Measurements from ENCODE around the gene SIGLEC5.

SIGLEC5 gene

DNA sequence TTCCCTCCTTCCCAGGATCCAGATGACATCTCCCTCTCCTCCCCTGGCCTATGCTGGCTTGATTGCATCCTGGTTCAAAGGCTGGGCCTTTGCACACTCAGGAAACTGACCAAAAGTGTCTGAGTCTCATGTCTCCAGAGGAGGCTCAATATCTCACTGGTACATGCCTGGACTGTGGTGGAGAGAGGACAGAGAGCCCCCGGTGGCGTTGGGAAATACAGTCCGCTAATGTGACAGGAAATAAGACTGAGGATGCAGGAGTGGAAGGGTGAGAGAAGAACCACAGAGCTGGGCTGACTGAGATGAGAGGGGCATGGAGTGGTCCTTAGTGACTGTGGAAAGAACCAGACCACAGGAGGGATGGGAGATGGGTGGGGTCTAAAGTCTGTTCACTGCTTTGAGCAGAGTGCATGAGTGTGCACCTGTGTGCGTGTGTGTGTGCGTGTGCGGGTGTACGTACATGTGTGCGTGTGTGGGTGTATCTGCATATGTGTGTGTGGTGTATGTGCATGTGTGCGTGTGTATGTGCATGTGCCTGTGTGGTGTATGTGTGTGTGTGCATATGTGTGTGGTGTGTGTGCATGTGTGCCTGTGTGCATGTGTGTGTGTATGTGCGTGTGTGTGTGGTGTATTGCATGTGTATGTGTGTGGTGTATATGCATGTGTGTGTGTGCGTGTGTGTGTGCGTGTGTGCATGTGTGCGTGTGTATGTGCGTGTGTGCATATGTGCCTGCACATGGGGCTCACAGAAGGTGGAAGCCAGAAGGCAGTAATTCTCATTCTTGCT lies 1.9 kb downstream of the SIGLEC5 start:
- in situ Hi-C loops (cut with MboI; ENCODE audit: low sequenced_read_pairs) = no loop called here

DNA sequence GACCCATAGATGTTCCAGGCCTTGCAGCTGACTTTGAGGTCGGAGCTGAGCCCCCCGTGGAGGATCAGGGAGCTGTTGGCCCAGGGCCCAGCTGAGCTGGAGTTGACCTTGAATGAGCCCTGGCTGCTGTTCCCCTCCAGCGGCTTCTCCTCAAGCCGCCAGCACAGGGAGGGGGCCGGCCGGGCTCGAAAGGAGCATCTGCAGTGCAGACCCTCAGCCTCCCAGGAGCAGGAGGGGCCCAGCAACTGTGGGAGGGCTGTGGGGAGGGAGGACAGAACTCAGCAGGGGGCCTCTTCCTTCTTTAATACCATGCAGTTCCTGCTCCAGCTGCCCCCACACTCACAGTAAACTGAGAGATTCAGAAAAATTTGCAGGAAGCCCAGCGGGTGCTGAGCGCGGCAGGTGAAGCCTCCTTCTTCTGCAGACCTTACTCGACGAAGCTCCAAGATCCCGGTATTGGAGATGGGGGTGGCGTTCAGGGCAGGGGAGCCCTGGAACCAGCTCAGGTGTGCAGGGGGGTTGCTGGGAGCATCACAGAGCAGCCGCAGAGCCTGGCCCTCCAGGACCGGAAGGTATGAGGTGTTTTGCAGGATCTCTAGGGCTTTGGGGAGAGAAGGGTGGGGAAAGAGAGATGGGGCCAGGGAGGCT lies 2.6 kb downstream of the SIGLEC5 start:
- in situ Hi-C loops (cut with MboI; ENCODE audit: low sequenced_read_pairs) = no loop called here

DNA sequence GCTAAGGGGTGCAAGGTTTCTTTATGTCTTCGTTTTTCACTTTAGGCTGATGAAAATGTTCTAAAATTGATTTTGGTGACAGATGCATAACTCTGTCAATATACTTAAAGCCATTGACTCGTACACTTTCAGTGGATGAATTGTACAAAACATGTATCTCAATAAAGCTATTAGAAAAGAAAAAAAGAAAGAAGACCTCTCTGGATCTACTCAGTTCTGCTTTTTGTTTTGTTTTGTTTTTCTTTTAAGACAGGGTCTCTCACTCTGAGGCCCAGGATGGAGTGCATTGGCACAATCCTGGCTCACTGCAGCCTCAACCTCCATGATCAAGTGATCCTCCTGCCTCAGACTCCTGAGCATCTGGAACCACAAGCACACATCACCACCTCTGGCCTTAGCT lies 3.5 kb downstream of the SIGLEC5 start:
- in situ Hi-C loops (cut with MboI; ENCODE audit: low sequenced_read_pairs) = no loop called here

DNA sequence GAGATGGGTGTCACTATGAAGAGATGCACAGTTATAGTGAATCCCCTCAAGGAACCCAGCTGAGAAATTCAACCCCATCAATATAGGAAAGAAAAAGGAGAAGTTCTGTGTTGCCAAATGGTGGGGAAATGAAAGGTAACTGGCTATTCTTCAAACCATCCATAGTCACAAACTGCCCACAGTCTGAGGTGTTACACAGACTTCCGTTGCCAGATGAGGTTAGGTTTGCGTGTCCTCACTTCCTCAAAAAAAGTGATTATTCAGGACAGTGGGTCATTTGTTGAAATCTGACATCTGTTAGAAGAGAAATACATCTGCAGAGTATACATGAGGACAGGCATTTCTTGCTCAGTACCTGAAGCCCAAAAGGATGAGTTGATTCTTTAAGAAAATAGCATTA lies 9.0 kb downstream of the SIGLEC5 start:
- in situ Hi-C loops (cut with MboI; ENCODE audit: low sequenced_read_pairs) = no loop called here

DNA sequence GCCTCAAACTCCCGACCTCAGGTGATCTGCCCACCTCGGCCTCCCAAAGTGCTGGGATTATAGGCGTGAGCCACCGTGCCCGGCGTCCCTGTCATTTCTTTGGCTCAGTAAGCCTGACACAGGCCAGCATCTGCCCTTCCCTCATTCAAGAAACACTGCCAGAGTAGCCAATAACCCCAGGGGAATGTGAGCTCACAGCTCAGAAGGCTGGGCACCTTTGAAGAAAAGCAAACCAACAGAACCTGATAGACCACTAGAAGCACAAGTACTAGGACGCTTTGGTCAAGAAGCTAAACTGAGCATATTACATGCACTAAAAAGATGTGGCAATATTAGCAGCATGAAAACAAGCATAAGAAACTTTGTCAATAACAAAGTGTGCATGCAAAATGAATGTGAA lies 14.2 kb downstream of the SIGLEC5 start:
- in situ Hi-C loops (cut with MboI; ENCODE audit: low sequenced_read_pairs) = no loop called here

DNA sequence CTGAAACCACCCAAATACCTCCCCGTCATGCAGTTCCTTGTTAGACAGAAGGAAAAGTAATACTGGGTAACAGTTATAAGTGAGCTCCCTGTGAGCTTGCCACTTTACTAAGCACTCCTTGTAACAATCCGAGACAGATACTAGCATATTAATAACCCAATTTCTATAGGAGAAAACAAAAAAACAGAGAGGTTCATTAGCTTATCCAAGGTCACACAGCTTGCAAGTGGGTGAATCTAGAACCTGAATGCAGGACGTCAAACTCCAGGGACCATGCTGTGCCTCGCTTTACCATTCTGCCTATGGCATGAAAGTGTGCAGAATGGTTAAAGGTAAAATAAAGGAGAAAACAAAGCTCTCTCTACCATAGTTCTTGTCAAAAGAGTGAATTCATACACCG lies 15.4 kb downstream of the SIGLEC5 start:
- in situ Hi-C loops (cut with MboI; ENCODE audit: low sequenced_read_pairs) = no loop called here

DNA sequence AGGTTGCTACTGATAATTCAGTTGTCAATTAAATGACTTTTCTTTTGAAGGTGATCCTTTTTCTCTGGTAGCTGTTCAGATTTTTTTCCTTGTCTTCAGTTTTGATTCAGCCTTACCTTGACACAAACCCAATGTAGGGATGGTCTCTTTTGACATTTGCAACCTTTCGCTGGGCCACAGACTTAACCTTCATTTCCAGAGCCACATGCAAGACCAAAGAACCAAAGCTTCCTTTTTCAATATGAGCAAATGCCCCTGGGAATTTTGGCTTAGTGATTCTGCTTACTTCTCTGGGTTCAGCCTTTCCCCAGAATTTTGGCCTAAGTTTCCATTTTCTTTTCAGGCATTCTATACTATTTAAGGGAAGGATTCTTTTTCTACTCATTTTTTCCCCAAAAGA lies 19.6 kb downstream of the SIGLEC5 start:
- in situ Hi-C loops (cut with MboI; ENCODE audit: low sequenced_read_pairs) = no loop called here

DNA sequence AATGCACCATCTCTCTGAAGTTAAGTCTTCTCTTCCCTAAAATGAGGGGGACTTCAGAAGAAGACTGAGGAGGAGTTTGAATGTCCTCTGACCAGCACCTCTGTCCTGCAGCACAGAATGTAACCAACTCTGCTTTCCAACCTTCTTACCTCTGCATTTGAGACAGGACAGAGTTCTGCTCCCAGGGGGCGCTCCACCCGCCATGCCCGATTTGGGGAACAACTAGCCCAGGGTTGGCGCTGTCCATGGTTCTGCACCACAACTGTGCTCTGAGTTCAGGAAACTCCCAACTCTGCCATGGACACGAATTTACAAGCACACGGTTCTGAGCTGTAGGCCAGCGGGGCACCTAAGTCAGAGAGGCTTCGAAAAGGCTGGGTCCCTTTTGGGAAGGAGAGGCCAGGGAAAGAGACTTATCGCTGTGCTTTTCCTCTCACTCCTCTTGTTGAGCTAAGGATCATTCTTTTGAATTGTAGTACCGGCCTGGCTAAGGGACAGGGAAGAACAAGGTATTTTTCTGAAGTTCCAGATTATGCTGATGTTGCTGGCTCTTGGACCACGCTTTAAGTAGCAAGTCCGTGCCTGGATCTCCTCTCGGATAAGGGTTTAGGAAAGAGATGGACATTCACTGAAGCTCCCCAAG lies 22.2 kb downstream of the SIGLEC5 start:
- in situ Hi-C loops (cut with MboI; ENCODE audit: low sequenced_read_pairs) = no loop called here

DNA sequence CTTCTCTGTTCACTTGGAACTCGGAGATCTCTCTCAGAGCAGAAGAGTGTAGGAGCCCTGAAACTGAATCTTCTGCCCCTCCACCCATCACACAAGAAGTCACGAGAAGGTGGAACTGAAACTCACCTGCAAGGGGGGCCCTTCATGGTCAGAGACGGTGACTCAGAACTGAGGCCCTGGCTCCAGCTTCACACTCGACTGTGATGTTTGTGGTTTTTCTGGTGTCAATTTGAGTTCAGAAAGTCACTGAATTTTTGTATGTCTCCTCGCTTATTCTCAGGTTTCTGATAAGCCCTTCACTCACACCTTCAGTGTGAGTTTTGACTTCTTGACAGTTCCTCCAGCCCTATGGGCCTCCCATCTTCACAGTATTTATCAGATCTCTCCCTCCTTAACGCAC lies 23.1 kb downstream of the SIGLEC5 start:
- in situ Hi-C loops (cut with MboI; ENCODE audit: low sequenced_read_pairs) = no loop called here

DNA sequence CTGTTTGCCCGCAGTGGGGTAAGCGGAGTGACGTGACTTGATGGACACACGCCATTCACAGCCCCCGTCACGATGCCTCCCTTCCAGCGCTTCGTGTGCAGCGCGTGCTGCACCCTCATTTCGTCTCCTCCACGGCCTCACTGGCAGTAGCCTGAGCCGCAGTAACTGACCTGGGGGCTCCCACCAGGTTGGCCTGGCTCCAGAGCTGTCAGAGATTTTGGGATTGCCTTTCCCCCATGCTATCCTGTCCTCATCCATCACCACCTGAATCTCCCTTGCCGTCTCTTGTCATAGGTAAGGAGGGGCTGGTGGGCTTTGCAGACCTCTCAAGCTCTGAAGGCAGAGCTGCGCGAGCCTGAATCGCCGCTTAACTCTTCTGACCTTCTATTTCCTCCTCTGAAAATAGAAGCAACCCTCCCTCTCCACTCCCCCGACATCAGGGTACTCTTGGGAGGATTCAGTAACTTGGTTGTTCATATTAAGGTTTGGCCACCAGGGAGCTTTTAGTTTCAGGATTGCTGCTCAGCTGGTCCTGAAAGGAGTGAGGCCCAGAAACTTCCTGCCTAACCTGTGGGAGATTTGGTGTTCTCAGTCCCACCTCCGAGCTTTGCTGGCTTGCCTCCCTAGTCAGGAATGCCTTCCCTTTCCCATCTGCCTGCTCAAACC lies 27.9 kb downstream of the SIGLEC5 start:
- in situ Hi-C loops (cut with MboI; ENCODE audit: low sequenced_read_pairs) = no loop called here

DNA sequence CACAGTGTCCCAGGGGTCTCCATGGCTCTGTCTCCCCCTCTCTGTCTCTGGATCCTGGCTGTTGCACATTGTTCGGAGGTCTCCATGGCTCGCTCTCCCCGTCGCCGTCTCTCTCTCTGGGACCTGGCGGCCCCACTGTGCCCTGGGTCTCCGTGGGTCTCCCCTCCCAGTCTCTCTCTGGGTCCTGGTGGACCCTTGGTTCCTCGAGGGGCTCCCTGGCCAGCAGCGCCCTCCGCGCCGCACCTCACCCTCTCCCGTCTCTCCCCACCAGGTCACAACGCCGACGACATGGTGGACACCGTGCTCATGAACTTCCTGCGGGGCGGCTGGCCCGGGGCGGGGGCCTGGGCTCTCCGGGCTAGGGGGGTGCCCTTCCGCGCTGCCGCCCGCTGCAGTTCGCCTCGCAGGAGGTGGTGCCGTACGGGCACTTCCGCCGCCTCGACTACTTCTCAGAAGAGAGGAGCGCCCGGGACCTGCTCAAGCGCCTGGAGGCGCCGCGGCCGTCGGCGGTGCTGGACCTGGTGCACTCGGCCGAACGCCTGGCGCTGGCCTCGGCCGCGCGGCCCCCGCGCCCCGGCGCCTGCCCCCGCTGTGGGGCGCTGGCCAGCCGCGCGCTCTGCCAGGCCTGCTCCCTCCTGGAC lies 29.1 kb downstream of the SIGLEC5 start:
- in situ Hi-C loops (cut with MboI; ENCODE audit: low sequenced_read_pairs) = no loop called here

DNA sequence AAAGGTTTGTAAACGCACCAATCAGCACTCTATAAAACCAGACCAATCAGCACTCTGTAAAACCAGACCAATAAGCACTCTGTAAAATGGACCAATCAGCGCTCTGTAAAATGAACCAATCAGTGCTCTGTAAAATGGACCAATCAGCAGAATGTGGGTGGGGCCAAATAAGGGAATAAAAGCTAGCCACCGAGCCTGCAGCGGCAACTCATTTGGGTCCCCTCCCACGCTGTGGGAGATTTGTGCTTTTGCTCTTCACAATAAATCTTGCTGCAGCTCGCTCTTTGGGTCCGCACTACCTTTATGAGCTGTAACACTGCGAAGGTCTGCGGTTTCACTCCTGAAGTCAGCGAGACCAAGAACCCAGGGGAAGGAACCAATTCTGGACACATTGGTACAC lies 31.1 kb downstream of the SIGLEC5 start:
- in situ Hi-C loops (cut with MboI; ENCODE audit: low sequenced_read_pairs) = no loop called here

DNA sequence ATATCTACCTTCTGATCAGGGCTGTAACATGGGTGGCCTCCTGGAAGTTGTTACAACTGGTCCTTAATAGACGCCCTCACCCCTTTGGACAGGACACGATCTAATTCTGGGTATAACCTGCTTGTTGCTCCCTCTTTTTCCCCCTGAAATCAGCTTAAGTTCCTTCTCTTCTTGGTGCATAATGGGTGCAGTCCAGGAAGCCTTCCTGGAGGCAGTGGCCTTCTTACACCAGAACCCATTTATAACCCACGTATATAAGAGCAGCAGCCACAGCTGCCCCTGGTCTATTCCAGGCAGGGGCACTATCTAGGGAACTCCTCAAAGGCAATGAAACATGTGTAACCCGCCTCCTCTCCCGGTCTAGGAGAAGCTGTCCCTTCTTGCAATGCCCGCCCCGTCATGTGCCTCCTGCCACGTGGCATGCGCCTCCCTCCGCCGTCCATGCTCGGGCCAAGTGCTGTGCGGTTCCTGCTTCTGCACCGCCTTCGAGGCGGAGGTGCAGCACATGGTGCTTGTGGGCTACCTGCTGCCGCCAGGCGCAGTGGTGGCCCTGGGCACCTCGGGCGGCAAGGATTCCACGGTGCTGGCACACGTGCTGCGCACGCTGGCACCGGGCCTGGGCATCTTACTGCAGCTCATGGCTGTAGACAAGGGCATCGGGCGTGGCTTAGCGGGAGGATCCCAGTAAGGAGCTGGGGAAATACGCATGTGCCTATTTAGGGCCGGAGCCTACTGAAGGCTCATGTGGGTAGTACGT lies 31.9 kb downstream of the SIGLEC5 start:
- in situ Hi-C loops (cut with MboI; ENCODE audit: low sequenced_read_pairs) = no loop called here

DNA sequence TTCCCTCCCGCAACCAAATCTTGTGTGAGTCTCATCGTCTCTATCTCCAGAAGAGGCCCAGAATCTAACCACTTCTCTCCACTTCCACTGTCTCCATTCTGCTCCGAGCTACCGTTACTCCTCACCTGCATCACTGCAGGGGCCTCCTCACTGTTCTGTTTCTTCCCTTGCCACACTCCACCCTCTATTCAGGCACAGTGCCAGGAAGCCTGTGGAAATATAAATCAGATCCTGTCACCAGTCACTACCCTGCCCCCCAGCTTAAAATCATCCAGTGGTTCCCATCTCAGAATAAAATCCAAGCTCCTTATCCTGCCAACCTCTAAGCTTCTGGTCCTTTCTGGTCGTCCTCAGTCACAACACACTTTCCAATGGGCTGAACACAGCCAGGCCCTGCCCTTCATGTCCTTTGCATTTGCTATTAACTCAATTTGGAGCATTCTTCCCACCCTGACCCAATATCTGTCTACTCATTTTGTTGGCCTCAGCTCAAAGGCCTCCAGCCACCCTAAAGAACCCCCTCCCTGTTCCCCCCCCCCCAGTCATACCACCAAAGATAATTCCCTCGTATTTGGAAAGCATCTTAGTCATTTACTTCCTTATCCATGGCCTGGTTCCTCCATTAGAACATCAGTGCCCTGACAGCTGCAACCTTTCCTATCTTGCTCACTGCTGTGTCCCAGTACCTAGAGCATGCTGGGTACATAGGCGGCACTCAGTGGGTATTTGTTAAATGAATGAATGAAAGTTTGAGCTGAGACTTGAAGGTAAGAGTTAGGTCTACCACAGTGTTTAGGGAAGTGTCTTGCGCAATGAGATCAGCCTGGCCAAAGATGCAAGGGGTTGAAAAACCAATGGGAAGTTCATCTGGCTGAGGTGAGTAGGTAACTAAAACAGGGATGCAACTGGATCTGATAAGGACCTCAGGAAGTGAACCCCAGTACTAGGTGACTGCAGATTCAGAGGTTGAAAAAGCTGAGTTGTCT lies 34.7 kb downstream of the SIGLEC5 start:
- in situ Hi-C loops (cut with MboI; ENCODE audit: low sequenced_read_pairs) = no loop called here

DNA sequence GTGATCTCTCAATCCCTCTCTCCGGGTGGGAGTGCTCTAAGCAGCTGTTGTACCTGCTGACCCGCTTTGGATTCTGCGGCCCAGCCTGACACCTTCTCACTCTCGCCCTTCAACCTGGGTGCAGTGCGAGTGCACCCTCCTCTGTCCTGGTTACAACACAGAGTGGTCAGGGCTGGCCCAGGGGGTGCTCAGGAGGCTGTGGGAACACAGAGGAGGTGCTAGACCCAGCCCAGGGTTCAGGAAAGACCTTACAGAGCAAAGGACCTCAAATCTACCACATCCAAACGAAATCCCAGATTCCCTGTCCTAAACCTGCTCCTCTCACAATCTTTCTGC lies 35.5 kb downstream of the SIGLEC5 start:
- in situ Hi-C loops (cut with MboI; ENCODE audit: low sequenced_read_pairs) = no loop called here

DNA sequence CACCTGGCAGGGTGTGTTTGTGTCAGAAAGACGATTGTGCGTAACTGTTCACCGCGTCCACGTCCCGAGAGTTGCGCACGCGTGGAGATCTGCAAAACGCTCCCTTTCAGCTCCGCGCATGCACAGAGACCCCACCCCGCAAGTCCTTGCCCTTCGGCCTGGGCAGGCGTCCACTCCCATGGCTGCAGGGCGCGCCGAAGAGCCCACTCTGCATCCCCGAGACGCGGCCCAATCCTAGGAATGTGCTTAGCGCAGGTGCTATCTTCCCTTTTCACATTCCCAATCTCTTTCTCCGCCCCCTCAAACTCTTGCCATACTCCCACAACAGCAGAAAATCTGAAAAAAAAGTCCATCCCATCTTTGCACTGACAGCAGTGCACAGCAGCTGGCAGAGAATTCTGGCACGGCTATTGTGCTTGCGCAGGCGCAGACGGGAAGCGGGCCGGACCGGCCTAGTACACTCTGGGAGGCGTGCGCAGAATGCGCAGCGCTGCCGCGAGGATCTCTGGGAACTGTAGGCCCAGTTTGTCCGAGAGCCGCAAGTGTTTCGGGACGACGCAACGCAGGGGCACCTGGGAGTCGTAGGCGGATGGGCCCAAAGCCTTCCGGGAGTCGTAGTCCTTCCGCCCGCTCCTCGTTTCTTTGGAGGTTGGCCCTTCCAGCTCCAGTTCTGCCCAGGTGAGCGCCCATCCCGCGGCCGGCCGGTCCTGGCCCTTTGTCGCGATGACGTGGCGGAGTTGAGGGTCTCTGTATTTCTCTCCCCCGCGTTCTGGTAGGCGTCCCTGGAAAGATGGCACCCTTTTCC lies 36.0 kb downstream of the SIGLEC5 start:
- in situ Hi-C loops (cut with MboI; ENCODE audit: low sequenced_read_pairs) = no loop called here

DNA sequence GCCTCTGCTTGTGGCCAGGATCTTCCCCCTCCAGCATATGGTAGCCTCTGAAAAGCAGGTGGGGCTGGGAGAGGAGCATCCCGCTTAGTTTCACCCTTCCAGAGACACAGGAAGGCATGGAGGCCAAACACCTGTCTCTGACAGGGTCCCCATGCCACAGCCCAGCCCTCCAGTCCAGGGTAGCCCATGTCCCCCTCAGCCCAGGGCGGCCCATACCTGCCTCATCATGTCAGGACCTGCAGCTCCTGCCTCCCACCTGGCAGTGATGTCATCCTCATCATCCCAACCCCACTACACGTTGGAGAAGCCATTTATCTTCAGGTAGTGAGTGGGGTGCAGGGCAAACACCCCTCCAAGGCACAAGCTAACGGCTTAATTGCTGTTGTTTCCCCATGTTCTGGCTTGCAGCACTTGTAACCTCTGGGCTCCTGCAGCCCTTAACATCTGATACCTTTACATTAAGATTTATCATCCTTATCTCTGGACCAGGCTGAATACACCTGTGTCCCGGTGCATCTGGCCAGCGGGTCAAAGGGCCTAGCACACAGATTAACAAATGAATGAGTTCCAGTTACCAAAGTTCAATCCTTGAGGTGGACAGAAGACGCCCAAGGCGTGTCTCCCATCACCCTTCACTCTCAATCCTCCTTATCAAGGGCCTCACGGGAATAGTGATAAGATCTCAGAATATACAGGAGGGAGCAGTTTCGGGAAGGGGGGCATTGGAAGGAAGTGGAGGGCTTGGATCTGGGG lies 36.9 kb downstream of the SIGLEC5 start:
- in situ Hi-C loops (cut with MboI; ENCODE audit: low sequenced_read_pairs) = no loop called here

DNA sequence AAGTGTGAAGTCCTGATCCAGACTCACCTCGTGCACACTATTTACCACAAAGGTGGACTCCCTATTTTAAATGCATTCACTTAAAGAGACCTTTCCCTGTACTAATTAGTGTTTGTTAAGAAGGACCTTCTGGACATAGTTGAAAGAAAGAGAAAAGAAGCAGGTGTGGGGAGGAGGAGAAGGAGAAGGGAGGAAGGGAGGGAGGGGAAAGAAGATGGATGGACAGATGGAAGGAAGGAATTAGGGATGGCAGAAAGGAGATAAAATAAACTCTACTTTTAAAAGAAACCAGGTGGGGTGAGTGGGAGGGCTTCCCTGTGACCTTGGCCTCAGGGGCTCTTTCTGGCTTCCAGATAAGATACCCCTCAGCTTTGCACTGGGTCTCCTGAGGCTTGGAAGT lies 37.7 kb downstream of the SIGLEC5 start:
- in situ Hi-C loops (cut with MboI; ENCODE audit: low sequenced_read_pairs) = no loop called here
